Medulla oblongata (tissue), 1 donor: ENCODE data around the gene PCAT7.

Experiments used
- DNase-seq: peaks from one replicate; pipeline ENCODE4 v3.0.0-alpha.2; 2015; ENCODE audit errors: extremely low spot score

Gene PCAT7

GRCh38 chr9:94603259-94604160 is 48.6 kb downstream of the PCAT7 start:
- peak; percentile 85 for DNase-seq

- DNase-seq, result no peak
Measured at GRCh38 chr9:94606646-94607422, 52.0 kb downstream of the PCAT7 start.

GRCh38 chr9:94607423-94607691 is 52.5 kb downstream of the PCAT7 start:
- no peak for DNase-seq

- no peak for DNase-seq
Measured at GRCh38 chr9:94610181-94610606, 55.3 kb downstream of the PCAT7 start.

GRCh38 chr9:94611638-94612068 is 56.8 kb downstream of the PCAT7 start:
- DNase-seq, result no peak

GRCh38 chr9:94612071-94612470 is 57.2 kb downstream of the PCAT7 start:
- DNase-seq, result no peak

- no peak for DNase-seq
Measured at GRCh38 chr9:94613003-94613402, 58.1 kb downstream of the PCAT7 start.

- DNase-seq, result no peak
Measured at GRCh38 chr9:94619026-94619425, 64.1 kb downstream of the PCAT7 start.
